Measurements from ENCODE around the gene TMEM132D.

The TMEM132D gene

GRCh38 chr12:129825316-129825715, 78.5 kb downstream of the TMEM132D start:
- DNase-seq, result no peak

- no peak for DNase-seq
Observed at GRCh38 chr12:129821964-129822363, 81.9 kb downstream of the TMEM132D start.

- no peak for DNase-seq
Observed at GRCh38 chr12:129819391-129819790, 84.4 kb downstream of the TMEM132D start.

GRCh38 chr12:129815846-129816245, 88.0 kb downstream of the TMEM132D start:
- no peak for DNase-seq

- no peak for DNase-seq
Observed at GRCh38 chr12:129811963-129812362, 91.9 kb downstream of the TMEM132D start.

- DNase-seq, result no peak
Observed at GRCh38 chr12:129807136-129807535, 96.7 kb downstream of the TMEM132D start.

- no peak for DNase-seq
Observed at GRCh38 chr12:129791396-129791795, 112.4 kb downstream of the TMEM132D start.

- DNase-seq, result no peak
Observed at GRCh38 chr12:129790930-129791329, 112.9 kb downstream of the TMEM132D start.

GRCh38 chr12:129790331-129790730, 113.5 kb downstream of the TMEM132D start:
- no peak for DNase-seq

- no peak for DNase-seq
Observed at GRCh38 chr12:129789921-129790320, 113.9 kb downstream of the TMEM132D start.

GRCh38 chr12:129788506-129789084, 115.2 kb downstream of the TMEM132D start:
- no peak for DNase-seq

GRCh38 chr12:129779989-129780388, 123.8 kb downstream of the TMEM132D start:
- no peak for DNase-seq

GRCh38 chr12:129779033-129779432, 124.8 kb downstream of the TMEM132D start:
- no peak for DNase-seq

- DNase-seq, result no peak
Observed at GRCh38 chr12:129776977-129777667, 126.7 kb downstream of the TMEM132D start.

- DNase-seq, result no peak
Observed at GRCh38 chr12:129772501-129773493, 131.0 kb downstream of the TMEM132D start.

GRCh38 chr12:129771238-129771637, 132.6 kb downstream of the TMEM132D start:
- no peak for DNase-seq

GRCh38 chr12:129765719-129766118, 138.1 kb downstream of the TMEM132D start:
- DNase-seq, result no peak

GRCh38 chr12:129762436-129762835, 141.4 kb downstream of the TMEM132D start:
- DNase-seq, result no peak

GRCh38 chr12:129753586-129753985, 150.2 kb downstream of the TMEM132D start:
- no peak for DNase-seq

GRCh38 chr12:129750421-129750820, 153.4 kb downstream of the TMEM132D start:
- DNase-seq, result no peak

GRCh38 chr12:129746318-129746717, 157.5 kb downstream of the TMEM132D start:
- no peak for DNase-seq

GRCh38 chr12:129729170-129729569, 174.7 kb downstream of the TMEM132D start:
- no peak for DNase-seq

- DNase-seq, result no peak
Observed at GRCh38 chr12:129727100-129727499, 176.7 kb downstream of the TMEM132D start.

- no peak for DNase-seq
Observed at GRCh38 chr12:129723260-129723659, 180.6 kb downstream of the TMEM132D start.

Measured in NCI-H446 treated with DMSO at 0.1 percent for 48 hours (cell line).